GM19023 (cell line): Measurements from ENCODE around the gene PAM16.

Experiments used
- ATAC-seq: cut with Tn5 transposase; IDR thresholded peaks from one replicate; pipeline ENCODE4 v1.9.1; 2021; ENCODE audit warnings: mild to moderate bottlenecking, moderate library complexity; ENCODE audit not compliant: unreplicated experiment

PAM16 gene

GRCh38 chr16:4372001-4372577, 21.0 kb upstream of the PAM16 start:
- no peak for ATAC-seq

- peak; percentile 51 for ATAC-seq
Observed at GRCh38 chr16:4371357-4372000, 20.4 kb upstream of the PAM16 start, which contains the start of gene VASN. TSS of gene VASN (plus strand) at chr16:4371848. CDS start at chr16:4380878, 9,030 bp downstream.

GRCh38 chr16:4370570-4371356, 19.6 kb upstream of the PAM16 start:
- ATAC-seq: no peak

DNA sequence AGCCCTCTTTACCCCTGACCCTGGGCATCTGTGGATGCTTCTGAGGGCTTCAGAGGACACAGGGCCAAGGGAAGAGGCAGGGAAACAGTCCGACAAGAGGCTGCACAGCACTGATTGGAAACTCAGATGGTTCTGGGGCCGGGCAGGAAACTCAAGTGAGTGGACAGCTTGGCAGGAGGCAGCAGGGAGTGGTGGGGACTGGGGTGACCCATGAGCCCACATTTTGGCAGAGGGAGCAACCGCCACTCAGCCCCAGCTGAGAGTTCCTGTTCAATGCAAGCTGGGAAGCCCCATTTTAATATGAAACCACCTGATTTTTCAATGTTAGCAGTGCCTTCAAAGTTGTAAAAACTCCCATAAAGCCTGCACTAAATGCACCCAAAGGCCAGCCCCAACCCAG, 19.0 kb upstream of the PAM16 start:
- ATAC-seq: no peak

DNA sequence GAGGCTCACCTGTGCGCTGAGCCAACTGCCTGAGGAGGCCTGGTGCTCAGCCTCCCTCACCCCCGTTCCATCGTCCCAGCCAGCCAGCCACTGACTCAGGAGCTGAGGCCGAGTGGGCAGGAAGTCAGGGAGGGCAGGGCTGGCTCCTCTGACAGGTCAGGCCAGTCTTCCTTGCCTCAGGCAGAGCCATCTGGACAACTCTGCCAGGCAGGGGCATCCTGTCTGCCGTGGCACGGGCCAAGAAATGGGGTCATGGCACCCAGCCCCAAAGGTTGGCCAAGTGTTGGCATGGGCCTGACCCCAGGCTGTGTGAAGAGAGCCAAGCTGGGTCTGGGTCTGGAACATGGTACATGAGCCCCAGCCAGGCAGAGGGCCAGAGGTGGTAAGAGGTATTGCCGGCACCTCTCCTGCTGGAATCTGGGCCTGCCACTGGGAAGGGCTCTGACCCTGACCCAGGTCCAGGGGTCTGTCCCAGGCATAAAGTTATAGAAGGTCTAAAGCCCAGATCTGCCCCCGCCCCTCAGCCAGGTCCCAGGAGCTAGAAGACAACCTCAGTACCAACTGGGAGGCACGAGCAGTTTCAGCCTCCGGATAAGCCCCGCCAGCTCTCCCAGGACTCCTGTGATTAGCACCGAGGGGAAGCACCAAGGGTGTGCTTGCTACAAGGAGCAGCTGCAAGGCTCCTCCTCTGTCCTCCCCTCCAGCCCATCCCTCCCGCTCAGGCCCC, 18.0 kb upstream of the PAM16 start:
- ATAC-seq: no peak

DNA sequence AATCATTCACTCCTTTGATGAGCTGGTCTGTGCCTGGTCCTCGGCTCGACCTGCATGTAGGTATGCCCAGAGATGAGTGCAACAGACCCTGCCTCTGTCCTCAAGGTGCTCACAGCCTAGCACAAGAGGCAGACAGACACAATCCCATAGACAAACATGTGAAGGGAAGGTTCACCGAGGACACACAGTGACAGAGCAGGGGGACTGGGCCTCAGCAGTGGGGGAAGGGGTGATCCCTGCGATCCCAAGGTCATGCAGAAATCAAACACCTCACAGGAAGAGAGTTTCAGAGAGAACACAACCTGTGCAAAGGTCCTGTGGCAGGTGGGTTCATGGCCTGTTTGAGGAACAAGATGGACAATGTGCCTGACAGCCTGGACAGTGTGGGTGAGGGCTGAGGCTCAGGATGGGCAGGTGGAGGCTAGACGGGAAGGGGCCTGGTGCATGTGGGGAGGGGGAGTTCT, 16.3 kb upstream of the PAM16 start:
- ATAC-seq: no peak

GRCh38 chr16:4366016-4366415, 14.9 kb upstream of the PAM16 start:
- no peak for ATAC-seq

DNA sequence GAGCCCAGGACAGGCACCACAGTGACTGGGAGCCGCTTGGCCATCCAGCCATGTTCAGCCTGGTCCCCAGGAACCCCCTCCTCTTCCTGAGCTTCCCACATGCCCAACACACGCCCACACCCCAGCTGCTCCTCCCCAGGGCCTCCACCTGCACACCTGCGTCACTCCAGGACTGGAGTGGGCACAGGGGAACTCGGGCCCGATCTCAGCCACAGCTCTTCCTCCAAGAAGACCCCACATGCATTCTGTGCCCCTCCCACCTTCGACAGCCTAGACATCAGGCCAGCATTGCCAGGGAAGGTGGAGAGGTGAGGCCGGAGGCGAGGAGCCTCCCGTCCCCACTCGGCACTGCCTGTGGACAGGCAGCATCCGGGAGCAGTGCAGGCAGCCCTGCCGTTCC, 14.5 kb upstream of the PAM16 start:
- ATAC-seq: no peak

GRCh38 chr16:4365014-4365406, 13.9 kb upstream of the PAM16 start:
- no peak for ATAC-seq

DNA sequence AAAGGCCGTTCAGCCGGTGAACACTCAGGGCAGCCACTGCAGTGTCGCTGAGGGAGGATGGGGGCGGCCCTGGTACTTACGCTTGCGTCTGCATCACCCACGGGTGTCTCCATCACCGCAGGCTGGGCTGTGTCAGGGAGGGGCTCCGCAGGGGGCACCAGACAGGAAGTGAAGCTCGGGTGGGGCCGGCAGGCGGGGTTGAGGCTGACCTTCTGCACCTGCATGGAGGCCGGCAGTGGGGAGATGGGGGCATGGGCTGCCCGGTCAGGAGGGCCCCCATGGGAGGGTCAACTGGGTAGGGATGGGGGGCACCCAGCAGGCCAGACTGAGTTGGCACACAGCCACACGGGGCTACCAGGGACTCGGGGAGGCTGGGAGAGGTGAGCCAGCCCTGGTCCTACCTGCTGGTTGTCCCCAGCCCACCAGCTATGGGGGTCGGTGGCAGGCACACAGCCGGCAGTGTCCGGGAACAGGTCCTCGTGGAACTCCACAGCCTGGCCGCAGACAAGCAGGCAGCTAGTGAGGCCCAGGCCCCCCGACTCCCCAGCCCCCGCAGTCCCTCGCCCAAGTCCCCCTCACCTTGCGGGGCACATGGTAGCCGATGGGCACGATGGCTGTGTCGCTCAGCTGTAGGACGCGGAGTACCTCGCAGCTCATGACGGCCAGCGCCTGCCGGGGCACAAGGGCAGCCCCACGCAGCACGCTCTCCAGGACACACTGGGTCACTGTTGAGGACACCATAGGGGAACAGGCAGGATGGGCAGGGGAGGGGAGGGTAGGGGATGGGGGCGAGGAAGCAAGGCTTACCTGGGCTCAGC, 13.3 kb upstream of the PAM16 start:
- no peak for ATAC-seq

- ATAC-seq: no peak
Observed at GRCh38 chr16:4362476-4363135, 11.5 kb upstream of the PAM16 start.

GRCh38 chr16:4361944-4362311, 10.8 kb upstream of the PAM16 start:
- no peak for ATAC-seq

GRCh38 chr16:4361033-4361943, 10.2 kb upstream of the PAM16 start:
- ATAC-seq: no peak

GRCh38 chr16:4360538-4361021, 9.5 kb upstream of the PAM16 start:
- no peak for ATAC-seq

DNA sequence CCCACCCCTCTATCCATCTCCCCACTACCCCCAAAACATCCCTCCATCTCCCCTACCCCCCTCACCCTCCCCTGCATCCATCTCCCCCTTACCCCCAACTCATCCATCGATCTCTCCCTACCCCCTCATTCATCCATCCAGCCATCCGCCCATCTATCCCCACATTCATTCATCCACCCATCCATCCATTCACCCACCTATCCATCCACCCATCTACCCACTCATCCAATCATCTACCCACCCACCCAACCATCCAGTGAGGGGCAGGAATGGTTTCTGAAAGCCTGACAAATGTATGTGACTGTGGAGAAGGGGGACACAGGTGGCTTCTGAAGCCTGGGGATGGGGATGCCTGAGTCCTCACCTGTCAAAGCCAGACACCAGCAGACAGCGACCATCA, 8.8 kb upstream of the PAM16 start:
- ATAC-seq: no peak

GRCh38 chr16:4358831-4359561, 7.9 kb upstream of the PAM16 start:
- ATAC-seq: no peak

DNA sequence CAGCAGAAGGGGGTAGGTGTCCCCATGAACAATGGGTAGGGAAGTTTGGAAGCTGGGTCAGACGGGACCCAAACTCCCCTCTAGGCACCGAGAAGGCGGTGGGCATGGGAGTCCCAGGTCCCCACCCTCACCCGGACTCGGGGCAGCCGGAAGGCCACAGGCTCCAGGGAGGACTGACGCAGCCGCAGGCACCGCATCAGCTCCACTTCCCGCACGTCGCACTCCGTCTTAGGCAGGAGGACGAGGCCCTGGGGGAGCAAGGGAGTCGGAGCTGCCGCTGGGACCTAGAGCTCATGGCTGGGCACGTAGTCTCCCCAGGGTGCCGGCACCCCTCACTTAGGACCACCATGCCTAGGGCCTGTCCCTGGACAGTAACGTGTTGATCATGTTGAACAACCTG, 7.1 kb upstream of the PAM16 start:
- ATAC-seq: no peak

- no peak for ATAC-seq
Observed at GRCh38 chr16:4356820-4357219, 5.7 kb upstream of the PAM16 start.
